Measurements from ENCODE around the gene RNF112.

RNF112 gene

GRCh38 chr17:19409509-19409908 is 1.5 kb upstream of the RNF112 start:
- DNase-seq (ENCODE audit: extremely low spot score): no peak
- no peak for TF ChIP-seq CTCF (IDR thresholded peaks at IDR 0.05; ENCODE audit: control extremely low read depth, extremely low read depth, low read depth, missing control alignments)
- ChIA-PET POLR2A (no interaction called here), CTCF (interaction anchor here (4.1 kb wide), 1 partner anchor 47 kb away, joined by 11 read pairs; the partner anchor contains the start of gene B9D1)

- CTCF ChIA-PET: interaction anchor here (1.3 to 4.1 kb wide), 2 partner anchors 17 to 47 kb away, joined by 3 to 11 read pairs; partner anchors contain the start of gene B9D1
- TF ChIP-seq CTCF (IDR thresholded peaks at IDR 0.05; ENCODE audit: control extremely low read depth, extremely low read depth, low read depth, missing control alignments): no peak
Observed at GRCh38 chr17:19410091-19410490, 941 bp upstream of the RNF112 start.

GRCh38 chr17:19411631-19412030 is 599 bp downstream of the RNF112 start:
- ChIA-PET CTCF (interaction anchor here (1.3 to 4.1 kb wide), 2 partner anchors 19 to 49 kb away, joined by 3 to 11 read pairs; partner anchors contain the start of gene B9D1), POLR2A (no interaction called here)
- DNase-seq (ENCODE audit: extremely low spot score): no peak
- no peak for TF ChIP-seq CTCF (IDR thresholded peaks at IDR 0.05; ENCODE audit: control extremely low read depth, extremely low read depth, low read depth, missing control alignments)

More at GRCh38 chr17:19410091-19410490, 941 bp upstream of the RNF112 start:
- POLR2A ChIA-PET: no interaction called here
- DNase-seq (ENCODE audit: extremely low spot score): no peak

GRCh38 chr17:19412510-19412909 is 1.5 kb downstream of the RNF112 start:
- ChIA-PET POLR2A (no interaction called here), CTCF (interaction anchor here (1.0 to 4.1 kb wide), 2 partner anchors 35 to 50 kb away, joined by 3 to 11 read pairs; partner anchors contain the start of gene B9D1)
- no peak for TF ChIP-seq CTCF (IDR thresholded peaks at IDR 0.05; ENCODE audit: control extremely low read depth, extremely low read depth, low read depth, missing control alignments)
- DNase-seq (ENCODE audit: extremely low spot score): no peak

GRCh38 chr17:19412984-19413383 is 2.0 kb downstream of the RNF112 start:
- TF ChIP-seq CTCF (IDR thresholded peaks at IDR 0.05; ENCODE audit: control extremely low read depth, extremely low read depth, low read depth, missing control alignments): no peak
- ChIA-PET POLR2A (no interaction called here), CTCF (interaction anchor here (1.0 kb wide), 1 partner anchor 35 kb away, joined by 3 read pairs; no protein-coding TSS in a partner anchor)
- DNase-seq (ENCODE audit: extremely low spot score): no peak

- no peak for TF ChIP-seq CTCF (IDR thresholded peaks at IDR 0.05; ENCODE audit: control extremely low read depth, extremely low read depth, low read depth, missing control alignments)
- ChIA-PET CTCF (interaction anchor here (0.9 kb wide), 1 partner anchor 16 kb away, joined by 3 read pairs; no protein-coding TSS in a partner anchor), POLR2A (no interaction called here)
- DNase-seq (ENCODE audit: extremely low spot score): no peak
Observed at GRCh38 chr17:19413761-19414160, 2.7 kb downstream of the RNF112 start.
